Neural progenitor cell (in vitro differentiated cells): ENCODE data around the gene PRKCE. TPM values are rescaled to one million over a fixed set of nuclear protein-coding genes. Genes with fewer than 3 reads are reported as not detected.

Experiments
- DNase-seq: peaks from one replicate; pipeline ENCODE4 v3.0.0-alpha.2; 2016; ENCODE audit warnings: low spot score
- H2AFZ ChIP-seq: fragments of 200-600 bp; sonication (generic); replicated peaks from 2 replicates; pipeline ENCODE4 v1.6.1; 2016; ENCODE audit warnings: antibody characterized with exemption
- H3F3A ChIP-seq: fragments of 200-600 bp; sonication (generic); 2 replicates; pipeline ENCODE4 v1.6.1; 2016; ENCODE audit warnings: antibody characterized with exemption, low read depth
- H3K27ac ChIP-seq: fragments of 200-600 bp; sonication (generic); 2 replicates; pipeline ENCODE4 v1.5.1; 2016; ENCODE audit warnings: mild to moderate bottlenecking
- H3K27me3 ChIP-seq: fragments of 200-600 bp; sonication (generic); 2 replicates; pipeline ENCODE4 v1.6.1; 2016; ENCODE audit warnings: mild to moderate bottlenecking, moderate library complexity
- H3K36me3 ChIP-seq: fragments of 200-600 bp; sonication (generic); 2 replicates; pipeline ENCODE4 v1.5.1; 2016
- H3K4me1 ChIP-seq: fragments of 200-600 bp; sonication (generic); 2 replicates; pipeline ENCODE4 v1.6.1; 2016; ENCODE audit warnings: mixed run types
- H3K4me2 ChIP-seq: fragments of 200-600 bp; sonication (generic); 2 replicates; pipeline ENCODE4 v1.6.1; 2016
- H3K4me3 ChIP-seq: fragments of 200-600 bp; sonication (generic); 2 replicates; pipeline ENCODE4 v1.5.1; 2016
- H3K79me2 ChIP-seq: fragments of 200-600 bp; sonication (generic); 2 replicates; pipeline ENCODE4 v1.6.1; 2016; ENCODE audit warnings: low read depth
- H3K9ac ChIP-seq: fragments of 200-600 bp; sonication (generic); 2 replicates; pipeline ENCODE4 v1.6.1; 2016
- H3K9me3 ChIP-seq: fragments of 200-600 bp; sonication (generic); 2 replicates; pipeline ENCODE4 v1.5.1; 2016; ENCODE audit warnings: low read depth
- H4K20me1 ChIP-seq: fragments of 200-600 bp; sonication (generic); 2 replicates; pipeline ENCODE4 v1.6.1; 2016; ENCODE audit warnings: low read depth
- H3K27ac Mint-ChIP-seq: 3 replicates; pipeline ENCODE4 v1.8.0; 2021; ENCODE audit warnings: mixed read lengths
- H3K27me3 Mint-ChIP-seq: 2 replicates; pipeline ENCODE4 v1.8.0; 2022; ENCODE audit warnings: low read depth, mild to moderate bottlenecking, inconsistent platforms, moderate library complexity, mixed read lengths; ENCODE audit not compliant: insufficient read depth
- H3K36me3 Mint-ChIP-seq: 3 replicates; pipeline ENCODE4 v1.8.0; 2021; ENCODE audit warnings: mixed read lengths
- H3K4me1 Mint-ChIP-seq: 3 replicates; pipeline ENCODE4 v1.8.0; 2021; ENCODE audit warnings: mixed read lengths
- H3K4me3 Mint-ChIP-seq: 3 replicates; pipeline ENCODE4 v1.8.0; 2021; ENCODE audit warnings: mild to moderate bottlenecking, moderate library complexity, mixed read lengths
- H3K9me3 Mint-ChIP-seq: 3 replicates; pipeline ENCODE4 v1.8.0; 2020; ENCODE audit warnings: mixed read lengths
- EZH2 ChIP-seq: fragments of 200-600 bp; sonication (generic); IDR thresholded peaks from 2 replicates; pipeline ENCODE4 v1.6.1; 2017; ENCODE audit warnings: antibody characterized with exemption, mild to moderate bottlenecking, moderate library complexity
- EZH2phosphoT487 ChIP-seq: fragments of 200-600 bp; sonication (generic); IDR thresholded peaks from 2 replicates; pipeline ENCODE4 v1.6.1; 2017; ENCODE audit warnings: antibody characterized with exemption
- total RNA-seq: library from RNA; depleted of rRNA; stranded (reverse); fragments of >200 nt; gene quantifications from 2 replicates; pipeline ENCODE4 v1.2.3, GENCODE V29; 2015; ENCODE audit warnings: low replicate concordance
- TF ChIP-seq, protein P1 (sequence below): fragments of 200-600 bp; sonication (generic); IDR thresholded peaks from 2 replicates; pipeline ENCODE4 v1.5.1; 2017; ENCODE audit warnings: antibody characterized with exemption, mild to moderate bottlenecking

PRKCE gene
- total RNA-seq, 1 donor from 2014 or later: 4.1 TPM

DNA sequence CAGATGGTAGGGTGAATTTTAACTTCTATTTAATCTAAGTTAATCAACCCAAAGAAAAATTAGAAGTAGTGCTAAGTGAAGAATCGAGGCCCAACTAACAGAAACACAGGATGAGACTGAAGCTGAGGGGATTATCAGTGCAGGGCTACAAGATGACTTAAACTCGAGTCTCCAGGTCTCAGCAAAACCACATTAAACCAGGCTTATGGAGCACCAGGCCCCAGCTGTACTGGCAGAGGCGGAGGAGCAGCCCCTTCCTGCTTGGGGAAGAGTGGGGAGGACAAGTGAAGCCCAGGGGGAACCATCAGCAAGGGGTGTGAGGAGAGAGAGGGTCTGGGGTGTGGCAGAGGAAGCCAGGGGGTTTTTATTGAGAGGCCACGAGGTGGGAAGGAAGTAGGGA, 509.8 kb downstream of the PRKCE start:
- Mint-ChIP-seq H3K27ac (no peak overlapping the region), H3K27me3 (peaks cover 2% of the 10 kb centered on the region), H3K4me3 (no peak overlapping the region), H3K9me3 (no peaks in the 10 kb centered on the region), H3K36me3 (no peaks in the 10 kb centered on the region), H3K4me1 (peaks cover 11% of the 10 kb centered on the region)
- H3K79me2 ChIP-seq: no peaks in the 10 kb centered on the region
- H3F3A ChIP-seq: no peaks in the 10 kb centered on the region
- no peak overlapping the region for H3K4me2 ChIP-seq
- TF ChIP-seq EZH2phosphoT487 (no peak), EZH2 (no peak)
- TF ChIP-seq, protein P1, sequence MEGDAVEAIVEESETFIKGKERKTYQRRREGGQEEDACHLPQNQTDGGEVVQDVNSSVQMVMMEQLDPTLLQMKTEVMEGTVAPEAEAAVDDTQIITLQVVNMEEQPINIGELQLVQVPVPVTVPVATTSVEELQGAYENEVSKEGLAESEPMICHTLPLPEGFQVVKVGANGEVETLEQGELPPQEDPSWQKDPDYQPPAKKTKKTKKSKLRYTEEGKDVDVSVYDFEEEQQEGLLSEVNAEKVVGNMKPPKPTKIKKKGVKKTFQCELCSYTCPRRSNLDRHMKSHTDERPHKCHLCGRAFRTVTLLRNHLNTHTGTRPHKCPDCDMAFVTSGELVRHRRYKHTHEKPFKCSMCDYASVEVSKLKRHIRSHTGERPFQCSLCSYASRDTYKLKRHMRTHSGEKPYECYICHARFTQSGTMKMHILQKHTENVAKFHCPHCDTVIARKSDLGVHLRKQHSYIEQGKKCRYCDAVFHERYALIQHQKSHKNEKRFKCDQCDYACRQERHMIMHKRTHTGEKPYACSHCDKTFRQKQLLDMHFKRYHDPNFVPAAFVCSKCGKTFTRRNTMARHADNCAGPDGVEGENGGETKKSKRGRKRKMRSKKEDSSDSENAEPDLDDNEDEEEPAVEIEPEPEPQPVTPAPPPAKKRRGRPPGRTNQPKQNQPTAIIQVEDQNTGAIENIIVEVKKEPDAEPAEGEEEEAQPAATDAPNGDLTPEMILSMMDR: no peak
- no peaks in the 10 kb centered on the region for H3K27me3 ChIP-seq
- H4K20me1 ChIP-seq: no peaks in the 10 kb centered on the region
- no peak overlapping the region for H3K9ac ChIP-seq
- H3K9me3 ChIP-seq: no peaks in the 10 kb centered on the region
- H3K36me3 ChIP-seq: no peaks in the 10 kb centered on the region
- no peaks in the 10 kb centered on the region for H3K4me1 ChIP-seq
- no peak overlapping the region for H3K4me3 ChIP-seq
- H3K27ac ChIP-seq: no peak overlapping the region
- DNase-seq: no peak
- no peak overlapping the region for H2AFZ ChIP-seq

DNA sequence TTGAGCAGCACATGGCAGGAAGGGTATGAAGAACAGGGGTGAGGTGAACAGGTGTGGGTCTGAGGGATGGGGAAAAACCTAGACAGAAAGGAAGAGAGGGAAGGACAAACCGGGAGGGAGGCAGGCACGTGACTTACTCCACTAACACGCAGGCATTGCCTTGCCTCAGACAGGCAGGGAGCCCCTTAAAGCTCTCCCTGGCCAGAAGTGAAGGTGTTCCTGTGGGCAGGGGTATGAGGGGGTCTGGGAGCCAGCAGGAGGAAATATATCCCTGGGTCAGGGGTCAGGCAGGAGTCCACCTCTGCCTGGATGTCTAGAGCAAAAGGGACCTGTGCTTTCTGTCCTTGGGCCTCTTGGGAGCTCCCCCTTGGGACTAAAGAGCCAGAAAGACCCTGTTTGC, 510.4 kb downstream of the PRKCE start:
- Histone ChIP-seq H3F3A (no peaks in the 10 kb centered on the region), H2AFZ (no peak overlapping the region), H3K4me3 (no peak overlapping the region), H3K9ac (no peak overlapping the region), H3K4me1 (no peaks in the 10 kb centered on the region), H4K20me1 (no peaks in the 10 kb centered on the region), H3K4me2 (no peak overlapping the region), H3K79me2 (no peaks in the 10 kb centered on the region), H3K27me3 (no peaks in the 10 kb centered on the region), H3K9me3 (no peaks in the 10 kb centered on the region), H3K27ac (no peak overlapping the region), H3K36me3 (no peaks in the 10 kb centered on the region)
- Mint-ChIP-seq H3K27ac (no peak overlapping the region), H3K36me3 (no peaks in the 10 kb centered on the region), H3K4me3 (no peak overlapping the region), H3K9me3 (no peaks in the 10 kb centered on the region), H3K27me3 (peaks cover 2% of the 10 kb centered on the region), H3K4me1 (peaks cover 11% of the 10 kb centered on the region)
- TF ChIP-seq EZH2phosphoT487 (no peak), EZH2 (no peak)
- TF ChIP-seq, protein P1: no peak
- DNase-seq: no peak

DNA sequence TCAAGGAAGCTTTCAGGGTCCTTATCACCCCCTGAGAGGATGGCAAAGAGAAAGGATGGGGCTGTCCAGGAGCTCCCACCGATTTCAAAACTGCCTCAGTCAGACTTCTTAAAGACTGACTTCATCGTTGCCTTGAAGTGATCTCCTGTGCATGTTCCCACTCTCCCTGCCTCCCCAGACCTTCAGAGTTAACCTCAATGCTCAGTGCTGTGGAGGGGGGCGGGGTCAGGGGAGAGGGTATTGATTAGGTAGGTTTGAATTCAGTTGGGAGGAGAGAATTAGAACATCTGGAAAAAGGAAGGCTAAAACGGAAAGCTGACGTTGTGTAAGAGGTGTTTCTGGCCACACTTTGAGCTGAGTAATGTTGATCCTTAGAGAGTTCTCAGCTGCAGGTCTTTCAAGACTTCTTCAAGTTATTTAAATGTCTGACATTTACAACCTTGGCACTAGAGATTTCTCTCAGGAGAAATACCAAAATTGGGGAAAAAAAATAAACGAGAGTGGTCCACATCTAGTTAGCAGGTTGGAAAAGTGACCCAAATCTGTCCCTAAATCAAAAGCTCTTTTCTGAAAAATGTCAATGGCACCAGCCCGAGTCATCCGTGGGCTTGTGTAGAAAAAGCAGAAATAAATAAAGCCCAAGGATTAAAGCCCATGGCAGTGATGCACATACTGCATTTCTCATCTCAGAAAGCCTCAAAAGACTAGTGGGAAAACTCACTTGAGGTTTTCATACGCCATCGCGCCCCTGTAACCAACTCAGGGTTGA, 511.0 kb downstream of the PRKCE start:
- Mint-ChIP-seq H3K4me1 (peaks cover 11% of the 10 kb centered on the region), H3K9me3 (no peaks in the 10 kb centered on the region), H3K36me3 (no peaks in the 10 kb centered on the region), H3K27me3 (peaks cover 2% of the 10 kb centered on the region), H3K4me3 (no peak overlapping the region), H3K27ac (peak overlapping the region; percentile 88)
- no peaks in the 10 kb centered on the region for H3K4me1 ChIP-seq
- H4K20me1 ChIP-seq: no peaks in the 10 kb centered on the region
- TF ChIP-seq, protein P1: no peak
- TF ChIP-seq EZH2: no peak
- no peak for TF ChIP-seq EZH2phosphoT487
- H3K27me3 ChIP-seq: no peaks in the 10 kb centered on the region
- no peak for DNase-seq
- no peaks in the 10 kb centered on the region for H3K36me3 ChIP-seq
- H3K27ac ChIP-seq: no peak overlapping the region
- no peaks in the 10 kb centered on the region for H3F3A ChIP-seq
- no peaks in the 10 kb centered on the region for H3K79me2 ChIP-seq
- H3K4me3 ChIP-seq: no peak overlapping the region
- no peak overlapping the region for H2AFZ ChIP-seq
- no peak overlapping the region for H3K4me2 ChIP-seq
- H3K9me3 ChIP-seq: no peaks in the 10 kb centered on the region
- H3K9ac ChIP-seq: no peak overlapping the region
